HEK293 (cell line): ENCODE measurements around the gene PIK3AP1.

Experiments used
- CTCF ChIP-seq: fragments of 450-650 bp; formaldehyde crosslinking; IDR thresholded peaks from 2 replicates; pipeline ENCODE4 v1.5.1; 2016; ENCODE audit warnings: missing biosample characterization, missing genetic modification characterization
- GLIS1 ChIP-seq: fragments of 450-650 bp; formaldehyde crosslinking; IDR thresholded peaks from 2 replicates; pipeline ENCODE4 v1.5.1; 2016; ENCODE audit warnings: missing biosample characterization, missing genetic modification characterization
- HOXA7 ChIP-seq: sonication (generic); formaldehyde crosslinking; IDR thresholded peaks from 2 replicates; pipeline ENCODE4 v1.8.1; 2022; ENCODE audit warnings: missing genetic modification reagents, borderline replicate concordance
- KLF9 ChIP-seq: fragments of 450-650 bp; formaldehyde crosslinking; IDR thresholded peaks from 2 replicates; pipeline ENCODE4 v1.5.1; 2016; ENCODE audit warnings: missing biosample characterization, missing genetic modification characterization, low read depth
- MYNN ChIP-seq: fragments of 450-650 bp; formaldehyde crosslinking; IDR thresholded peaks from 2 replicates; pipeline ENCODE4 v1.5.1; 2016; ENCODE audit warnings: missing biosample characterization, missing genetic modification characterization, borderline replicate concordance
- PBX3 ChIP-seq: sonication (generic); formaldehyde crosslinking; IDR thresholded peaks from 2 replicates; pipeline ENCODE4 v1.8.1; 2022; ENCODE audit warnings: mild to moderate bottlenecking, moderate library complexity, missing genetic modification reagents
- YY1 ChIP-seq: fragments of 450-650 bp; formaldehyde crosslinking; IDR thresholded peaks from 2 replicates; pipeline ENCODE4 v1.5.1; 2018; ENCODE audit warnings: missing biosample characterization, missing genetic modification characterization
- ZBTB21 ChIP-seq: fragments of 450-650 bp; formaldehyde crosslinking; IDR thresholded peaks from 2 replicates; pipeline ENCODE4 v1.5.1; 2017; ENCODE audit warnings: missing biosample characterization, missing genetic modification characterization
- ZBTB7A ChIP-seq: fragments of 450-650 bp; formaldehyde crosslinking; IDR thresholded peaks from 2 replicates; pipeline ENCODE4 v1.5.1; 2016; ENCODE audit warnings: low read depth, missing biosample characterization, missing genetic modification characterization
- ZNF341 ChIP-seq: fragments of 450-650 bp; formaldehyde crosslinking; IDR thresholded peaks from 2 replicates; pipeline ENCODE4; 2016; ENCODE audit warnings: low read depth, missing biosample characterization, missing genetic modification characterization
- ZNF350 ChIP-seq: fragments of 450-650 bp; formaldehyde crosslinking; IDR thresholded peaks from 2 replicates; pipeline ENCODE4 v1.5.0; 2017; ENCODE audit warnings: missing biosample characterization, mild to moderate bottlenecking, missing genetic modification characterization
- ZNF426 ChIP-seq: fragments of 450-650 bp; formaldehyde crosslinking; IDR thresholded peaks from 2 replicates; pipeline ENCODE4 v1.5.1; 2017; ENCODE audit warnings: missing biosample characterization, missing genetic modification characterization, mild to moderate bottlenecking, inconsistent platforms, moderate library complexity
- ZNF449 ChIP-seq: fragments of 450-650 bp; formaldehyde crosslinking; IDR thresholded peaks from 2 replicates; pipeline ENCODE4 v1.5.1; 2017; ENCODE audit warnings: missing biosample characterization, mild to moderate bottlenecking, missing genetic modification characterization, moderate library complexity

GRCh38 chr10:96612055-96612830 lies 108.1 kb downstream of the PIK3AP1 start:
- TF ChIP-seq HOXA7 (CRISPR knock-in tag): no peak
- TF ChIP-seq CTCF (tag by site-specific recombination): no peak
- TF ChIP-seq YY1 (tag by site-specific recombination): no peak
- TF ChIP-seq ZBTB7A (tag by site-specific recombination): no peak
- no peak for TF ChIP-seq ZNF449 (tag by site-specific recombination)
- TF ChIP-seq PBX3 (CRISPR knock-in tag): no peak
- TF ChIP-seq ZBTB21 (tag by site-specific recombination): no peak
- TF ChIP-seq MYNN (tag by site-specific recombination): no peak
- TF ChIP-seq ZNF341 (tag by site-specific recombination): no peak
- no peak for TF ChIP-seq KLF9 (tag by site-specific recombination)
- TF ChIP-seq GLIS1 (tag by site-specific recombination): no peak
- TF ChIP-seq ZNF350 (tag by site-specific recombination): no peak
- no peak for TF ChIP-seq ZNF426
